ENCODE measurements around the gene SMOC1.

Gene SMOC1

DNA sequence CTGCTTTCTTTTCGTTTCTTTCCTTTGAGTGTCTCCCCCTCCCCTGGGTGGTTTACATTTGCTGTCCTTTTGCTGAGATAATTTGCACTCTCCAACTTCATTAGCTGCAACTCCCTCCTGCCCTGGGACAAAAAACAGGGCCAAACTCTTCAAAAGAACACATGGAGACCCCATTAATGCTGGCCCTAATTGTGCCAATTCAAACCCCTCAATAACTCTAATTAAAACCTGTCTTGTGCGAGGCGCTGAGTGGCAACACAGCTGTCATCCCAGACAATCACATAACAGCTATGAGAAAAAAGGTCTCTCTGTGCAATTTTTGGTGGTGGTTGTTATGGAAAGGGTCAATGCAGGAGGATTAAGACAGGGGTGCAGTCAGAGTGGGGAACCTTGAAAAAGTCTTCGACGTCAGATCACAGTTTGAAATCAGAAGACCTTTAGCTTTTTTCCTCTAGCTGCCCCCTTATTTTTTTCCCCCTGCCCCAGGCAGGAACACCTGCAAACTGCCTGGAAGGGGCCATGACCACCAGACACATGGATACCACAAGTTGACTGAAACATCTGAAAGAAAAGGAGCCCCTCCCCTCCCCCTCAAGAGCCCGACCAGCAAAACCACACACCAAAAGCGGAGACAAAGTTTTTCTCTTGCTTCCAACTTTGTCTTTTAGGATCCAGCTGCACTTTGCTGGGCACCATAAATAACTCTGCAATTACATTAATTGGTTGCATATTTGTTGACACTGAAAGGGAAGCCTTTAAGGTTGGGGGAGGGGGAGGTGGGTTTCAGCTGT, 26.5 kb upstream of the SMOC1 start:
- no peaks in the 10 kb centered on the region for H3K36me3 ChIP-seq (ENCODE audit: insufficient read depth)
- H3K4me3 ChIP-seq (IDR thresholded peaks at IDR 0.05; ENCODE audit: insufficient read depth, low read depth, low read length), result no peak overlapping the region
- no peak overlapping the region for H3K4me2 ChIP-seq
- no peaks in the 10 kb centered on the region for H3K27me3 ChIP-seq (ENCODE audit: insufficient read depth, low read depth)
- H3K9ac ChIP-seq, result no peak overlapping the region
- H2AFZ ChIP-seq (ENCODE audit: low read depth), result no peak overlapping the region
- no peaks in the 10 kb centered on the region for H3K4me1 ChIP-seq (ENCODE audit: low read depth, poor library complexity, severe bottlenecking)
- no peak overlapping the region for H3K27ac ChIP-seq
- TF ChIP-seq, protein P1, sequence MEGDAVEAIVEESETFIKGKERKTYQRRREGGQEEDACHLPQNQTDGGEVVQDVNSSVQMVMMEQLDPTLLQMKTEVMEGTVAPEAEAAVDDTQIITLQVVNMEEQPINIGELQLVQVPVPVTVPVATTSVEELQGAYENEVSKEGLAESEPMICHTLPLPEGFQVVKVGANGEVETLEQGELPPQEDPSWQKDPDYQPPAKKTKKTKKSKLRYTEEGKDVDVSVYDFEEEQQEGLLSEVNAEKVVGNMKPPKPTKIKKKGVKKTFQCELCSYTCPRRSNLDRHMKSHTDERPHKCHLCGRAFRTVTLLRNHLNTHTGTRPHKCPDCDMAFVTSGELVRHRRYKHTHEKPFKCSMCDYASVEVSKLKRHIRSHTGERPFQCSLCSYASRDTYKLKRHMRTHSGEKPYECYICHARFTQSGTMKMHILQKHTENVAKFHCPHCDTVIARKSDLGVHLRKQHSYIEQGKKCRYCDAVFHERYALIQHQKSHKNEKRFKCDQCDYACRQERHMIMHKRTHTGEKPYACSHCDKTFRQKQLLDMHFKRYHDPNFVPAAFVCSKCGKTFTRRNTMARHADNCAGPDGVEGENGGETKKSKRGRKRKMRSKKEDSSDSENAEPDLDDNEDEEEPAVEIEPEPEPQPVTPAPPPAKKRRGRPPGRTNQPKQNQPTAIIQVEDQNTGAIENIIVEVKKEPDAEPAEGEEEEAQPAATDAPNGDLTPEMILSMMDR (conservative IDR thresholded peaks at IDR 0.05; ENCODE audit: low read depth, low read length), result no peak
- H4K20me1 ChIP-seq (ENCODE audit: insufficient read depth), result no peaks in the 10 kb centered on the region
- no peaks in the 10 kb centered on the region for H3K79me2 ChIP-seq (ENCODE audit: insufficient read depth, low read depth)

DNA sequence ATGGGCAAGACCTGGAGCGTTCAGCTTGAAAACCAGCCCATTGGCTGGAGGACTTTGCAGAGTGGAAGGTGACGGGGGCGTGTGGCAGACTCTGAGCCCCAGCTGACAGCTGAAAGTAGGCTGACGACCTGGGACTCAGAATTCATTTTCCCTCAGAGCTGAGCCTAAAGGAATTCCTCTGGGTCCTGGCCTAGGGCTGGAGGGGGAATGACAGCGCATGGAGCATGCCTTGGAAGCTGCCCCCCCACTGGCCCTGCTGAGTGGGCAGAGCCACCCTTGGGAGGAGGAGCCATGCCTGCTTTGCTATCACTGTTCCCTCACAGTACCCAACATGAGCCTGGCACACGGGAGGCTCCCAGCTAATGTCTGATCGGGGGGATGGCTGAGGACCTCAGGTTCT, 25.4 kb upstream of the SMOC1 start:
- Histone ChIP-seq H2AFZ (ENCODE audit: low read depth) (no peak overlapping the region), H3K4me2 (no peak overlapping the region), H3K27ac (no peak overlapping the region), H3K36me3 (ENCODE audit: insufficient read depth) (no peaks in the 10 kb centered on the region), H3K27me3 (ENCODE audit: insufficient read depth, low read depth) (no peaks in the 10 kb centered on the region), H3K79me2 (ENCODE audit: insufficient read depth, low read depth) (no peaks in the 10 kb centered on the region), H3K4me1 (ENCODE audit: low read depth, poor library complexity, severe bottlenecking) (no peaks in the 10 kb centered on the region), H4K20me1 (ENCODE audit: insufficient read depth) (no peaks in the 10 kb centered on the region), H3K4me3 (IDR thresholded peaks at IDR 0.05; ENCODE audit: insufficient read depth, low read depth, low read length) (no peak overlapping the region), H3K9ac (no peak overlapping the region)
- TF ChIP-seq, protein P1 (conservative IDR thresholded peaks at IDR 0.05; ENCODE audit: low read depth, low read length), result no peak

DNA sequence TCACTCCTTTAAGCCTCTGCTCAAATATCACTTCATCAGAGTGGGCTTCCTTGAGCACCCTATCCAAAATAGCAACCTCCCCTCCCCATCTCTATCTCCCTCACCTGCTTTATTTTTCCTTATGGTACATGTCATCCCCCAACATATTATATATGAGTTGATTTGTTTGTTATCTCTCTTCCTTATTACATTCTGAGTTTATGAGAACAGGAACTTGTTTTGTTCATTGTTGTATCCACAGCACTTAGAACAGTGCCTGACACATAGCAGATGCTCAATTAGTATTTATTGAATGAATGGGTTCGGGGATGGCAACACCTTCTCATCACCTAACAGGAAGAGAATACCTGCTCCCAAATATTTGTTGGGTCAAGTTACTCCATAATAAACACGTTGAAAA, 24.6 kb upstream of the SMOC1 start:
- TF ChIP-seq, protein P1 (conservative IDR thresholded peaks at IDR 0.05; ENCODE audit: low read depth, low read length), result no peak
- no peaks in the 10 kb centered on the region for H3K36me3 ChIP-seq (ENCODE audit: insufficient read depth)
- H3K27ac ChIP-seq, result no peak overlapping the region
- H3K4me1 ChIP-seq (ENCODE audit: low read depth, poor library complexity, severe bottlenecking), result no peaks in the 10 kb centered on the region
- no peak overlapping the region for H2AFZ ChIP-seq (ENCODE audit: low read depth)
- no peaks in the 10 kb centered on the region for H3K27me3 ChIP-seq (ENCODE audit: insufficient read depth, low read depth)
- H4K20me1 ChIP-seq (ENCODE audit: insufficient read depth), result no peaks in the 10 kb centered on the region
- no peak overlapping the region for H3K4me3 ChIP-seq (IDR thresholded peaks at IDR 0.05; ENCODE audit: insufficient read depth, low read depth, low read length)
- no peak overlapping the region for H3K4me2 ChIP-seq
- no peaks in the 10 kb centered on the region for H3K79me2 ChIP-seq (ENCODE audit: insufficient read depth, low read depth)
- no peak overlapping the region for H3K9ac ChIP-seq

DNA sequence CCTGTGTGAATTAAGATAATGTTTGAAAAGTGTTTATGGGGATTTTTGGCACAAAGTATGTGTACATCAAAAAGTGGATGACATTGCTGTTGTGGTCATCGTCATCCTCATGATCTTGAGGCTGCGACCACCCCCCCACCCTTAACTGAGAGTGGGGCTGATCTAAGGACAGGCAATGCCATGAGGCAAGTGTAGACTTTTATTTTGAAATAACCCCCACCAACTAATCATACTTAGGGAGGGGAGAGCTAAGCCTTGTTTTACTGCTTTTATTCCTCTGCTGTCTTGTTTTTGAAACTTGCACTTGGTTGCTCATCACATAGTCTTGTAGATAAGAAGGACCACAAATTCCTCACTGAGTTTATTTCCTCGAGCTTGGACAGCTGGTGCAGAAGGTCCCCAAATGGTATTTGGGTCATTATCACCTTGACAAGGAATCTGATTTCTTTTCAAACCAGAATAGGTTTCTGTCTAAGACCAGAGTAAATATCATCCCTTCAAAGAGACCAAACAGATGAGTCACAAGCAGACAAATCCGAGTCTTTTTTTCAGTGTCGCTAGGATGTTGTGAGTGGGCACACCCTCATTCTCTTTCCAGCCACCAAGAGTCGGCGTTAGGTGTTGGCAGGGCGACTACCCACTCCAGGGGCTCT, 23.9 kb upstream of the SMOC1 start:
- H3K36me3 ChIP-seq (ENCODE audit: insufficient read depth), result no peaks in the 10 kb centered on the region
- H3K27me3 ChIP-seq (ENCODE audit: insufficient read depth, low read depth), result no peaks in the 10 kb centered on the region
- H2AFZ ChIP-seq (ENCODE audit: low read depth), result no peak overlapping the region
- no peak overlapping the region for H3K27ac ChIP-seq
- no peak overlapping the region for H3K9ac ChIP-seq
- no peaks in the 10 kb centered on the region for H3K79me2 ChIP-seq (ENCODE audit: insufficient read depth, low read depth)
- no peak overlapping the region for H3K4me3 ChIP-seq (IDR thresholded peaks at IDR 0.05; ENCODE audit: insufficient read depth, low read depth, low read length)
- TF ChIP-seq, protein P1 (conservative IDR thresholded peaks at IDR 0.05; ENCODE audit: low read depth, low read length), result no peak
- H3K4me1 ChIP-seq (ENCODE audit: low read depth, poor library complexity, severe bottlenecking), result no peaks in the 10 kb centered on the region
- H3K4me2 ChIP-seq, result no peak overlapping the region
- H4K20me1 ChIP-seq (ENCODE audit: insufficient read depth), result no peaks in the 10 kb centered on the region
